ENCODE data around the gene GRIN2C.

DNA sequence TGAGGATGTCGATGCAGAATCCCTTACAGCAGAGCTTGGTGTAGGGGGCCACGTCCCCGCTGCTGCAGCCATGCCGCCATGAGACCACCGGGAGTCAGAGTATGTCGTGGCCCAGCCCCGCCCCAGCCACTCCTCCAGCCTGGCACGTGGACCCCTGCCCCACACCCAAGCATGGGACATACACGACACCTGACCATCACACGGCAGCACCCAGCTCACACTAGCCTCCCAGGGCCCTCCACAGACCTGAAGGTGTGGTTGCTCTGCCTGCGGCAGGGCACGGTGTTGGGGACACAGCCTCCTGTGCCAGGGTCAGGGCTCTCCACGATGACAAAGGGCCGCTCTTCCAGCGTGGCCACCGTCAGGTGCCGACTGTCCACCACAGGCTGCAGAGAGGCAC lies 9.4 kb downstream of the GRIN2C start:
- TF ChIP-seq, protein P1, sequence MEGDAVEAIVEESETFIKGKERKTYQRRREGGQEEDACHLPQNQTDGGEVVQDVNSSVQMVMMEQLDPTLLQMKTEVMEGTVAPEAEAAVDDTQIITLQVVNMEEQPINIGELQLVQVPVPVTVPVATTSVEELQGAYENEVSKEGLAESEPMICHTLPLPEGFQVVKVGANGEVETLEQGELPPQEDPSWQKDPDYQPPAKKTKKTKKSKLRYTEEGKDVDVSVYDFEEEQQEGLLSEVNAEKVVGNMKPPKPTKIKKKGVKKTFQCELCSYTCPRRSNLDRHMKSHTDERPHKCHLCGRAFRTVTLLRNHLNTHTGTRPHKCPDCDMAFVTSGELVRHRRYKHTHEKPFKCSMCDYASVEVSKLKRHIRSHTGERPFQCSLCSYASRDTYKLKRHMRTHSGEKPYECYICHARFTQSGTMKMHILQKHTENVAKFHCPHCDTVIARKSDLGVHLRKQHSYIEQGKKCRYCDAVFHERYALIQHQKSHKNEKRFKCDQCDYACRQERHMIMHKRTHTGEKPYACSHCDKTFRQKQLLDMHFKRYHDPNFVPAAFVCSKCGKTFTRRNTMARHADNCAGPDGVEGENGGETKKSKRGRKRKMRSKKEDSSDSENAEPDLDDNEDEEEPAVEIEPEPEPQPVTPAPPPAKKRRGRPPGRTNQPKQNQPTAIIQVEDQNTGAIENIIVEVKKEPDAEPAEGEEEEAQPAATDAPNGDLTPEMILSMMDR (conservative IDR thresholded peaks at IDR 0.05; ENCODE audit: low read length), result no peak
- no peak for TF ChIP-seq EZH2phosphoT487 (IDR thresholded peaks at IDR 0.05; ENCODE audit: borderline replicate concordance)

Data from Loucy (cell line).